SK-N-SH treated with all-trans-retinoic acid at 6 μM for 48 hours (cell line): Measurements from ENCODE around the gene GKN1.

ENCODE experiments used
- ATAC-seq: fragments of 200-7000 bp; cut with Tn5 transposase; 3 replicates; pipeline ENCODE4 v1.9.1; 2020; ENCODE audit warnings: mild to moderate bottlenecking, moderate library complexity
- ARNTL ChIP-seq: fragments of 450-650 bp; formaldehyde crosslinking; IDR thresholded peaks from 2 replicates; pipeline ENCODE4 v1.5.0; 2020; ENCODE audit warnings: low read depth, mild to moderate bottlenecking, moderate library complexity, borderline replicate concordance
- BACH2 ChIP-seq: fragments of 250-450 bp; sonication (Bioruptor Pico); IDR thresholded peaks from 2 replicates; pipeline ENCODE4 v1.9.0; 2021; ENCODE audit warnings: mild to moderate bottlenecking, borderline replicate concordance
- CSDC2 ChIP-seq: fragments of 250-450 bp; sonication (Bioruptor Pico); IDR thresholded peaks from 2 replicates; pipeline ENCODE4 v1.5.0; 2020; ENCODE audit warnings: mild to moderate bottlenecking, moderate library complexity
- ESRRG ChIP-seq: fragments of 250-450 bp; sonication (Bioruptor Pico); IDR thresholded peaks from 2 replicates; pipeline ENCODE4 v1.6.1; 2021; ENCODE audit warnings: mild to moderate bottlenecking
- ISL1 ChIP-seq: fragments of 250-450 bp; sonication (Bioruptor Pico); IDR thresholded peaks from 2 replicates; pipeline ENCODE4 v2.1.2; 2022; ENCODE audit warnings: mild to moderate bottlenecking, moderate library complexity
- OSR1 ChIP-seq: fragments of 250-450 bp; sonication (Bioruptor Pico); IDR thresholded peaks from 2 replicates; pipeline ENCODE4 v1.8.0; 2022; ENCODE audit warnings: moderate library complexity, mild to moderate bottlenecking, inconsistent platforms
- PPARA ChIP-seq: fragments of 250-450 bp; sonication (Bioruptor Pico); IDR thresholded peaks from 2 replicates; pipeline ENCODE4 v1.5.0; 2020; ENCODE audit warnings: mild to moderate bottlenecking, borderline replicate concordance
- RARB ChIP-seq: fragments of 250-450 bp; sonication (Bioruptor Pico); IDR thresholded peaks from 2 replicates; pipeline ENCODE4 v1.8.0; 2021; ENCODE audit warnings: mild to moderate bottlenecking, moderate library complexity
- SNAI2 ChIP-seq: fragments of 250-450 bp; sonication (Bioruptor Pico); IDR thresholded peaks from 2 replicates; pipeline ENCODE4 v1.5.0; 2020; ENCODE audit warnings: mild to moderate bottlenecking, moderate library complexity
- TCF4 ChIP-seq: fragments of 250-450 bp; sonication (Bioruptor Pico); IDR thresholded peaks from 2 replicates; pipeline ENCODE4 v1.8.0; 2021; ENCODE audit warnings: mild to moderate bottlenecking, moderate library complexity, borderline replicate concordance
- TOX ChIP-seq: fragments of 250-450 bp; sonication (Bioruptor Pico); IDR thresholded peaks from 2 replicates; pipeline ENCODE4 v1.8.0; 2021; ENCODE audit warnings: mild to moderate bottlenecking, moderate library complexity, borderline replicate concordance
- ZC3H10 ChIP-seq: fragments of 250-450 bp; sonication (Bioruptor Pico); IDR thresholded peaks from 2 replicates; pipeline ENCODE4 v1.5.1; 2021; ENCODE audit warnings: mild to moderate bottlenecking, moderate library complexity
- ZFP3 ChIP-seq: fragments of 250-450 bp; sonication (Bioruptor Pico); IDR thresholded peaks from 2 replicates; pipeline ENCODE4 v1.5.0; 2020; ENCODE audit warnings: mild to moderate bottlenecking, moderate library complexity
- ZFP30 ChIP-seq: fragments of 450-650 bp; formaldehyde crosslinking; IDR thresholded peaks from 2 replicates; pipeline ENCODE4 v1.5.0; 2022; ENCODE audit warnings: mild to moderate bottlenecking, moderate library complexity
- ZNF565 ChIP-seq: fragments of 450-650 bp; formaldehyde crosslinking; conservative IDR thresholded peaks from 2 replicates; pipeline ENCODE4 v1.5.0; 2020; ENCODE audit warnings: low read depth, mild to moderate bottlenecking, moderate library complexity
- ZNF8 ChIP-seq: fragments of 450-650 bp; formaldehyde crosslinking; IDR thresholded peaks from 2 replicates; pipeline ENCODE4 v1.5.0; 2020; ENCODE audit warnings: mild to moderate bottlenecking, moderate library complexity
- TF ChIP-seq, protein P1 (sequence below): fragments of 250-450 bp; sonication (Bioruptor Pico); IDR thresholded peaks from 2 replicates; pipeline ENCODE4 v1.5.1; 2020; ENCODE audit warnings: low read depth, mild to moderate bottlenecking, moderate library complexity
- TF ChIP-seq, protein P2 (sequence below): fragments of 250-450 bp; sonication (Bioruptor Pico); IDR thresholded peaks from 2 replicates; pipeline ENCODE4 v1.8.0; 2020; ENCODE audit warnings: mild to moderate bottlenecking, moderate library complexity, borderline replicate concordance
- TF ChIP-seq, protein P3 (sequence below): fragments of 250-450 bp; sonication (Bioruptor Pico); IDR thresholded peaks from 2 replicates; pipeline ENCODE4 v1.5.1; 2021; ENCODE audit warnings: mild to moderate bottlenecking, moderate library complexity
- TF ChIP-seq, protein P4 (sequence below): fragments of 250-450 bp; sonication (Bioruptor Pico); IDR thresholded peaks from 2 replicates; pipeline ENCODE4 v1.8.0; 2021; ENCODE audit warnings: low read depth, mild to moderate bottlenecking, moderate library complexity, borderline replicate concordance

The GKN1 gene

DNA sequence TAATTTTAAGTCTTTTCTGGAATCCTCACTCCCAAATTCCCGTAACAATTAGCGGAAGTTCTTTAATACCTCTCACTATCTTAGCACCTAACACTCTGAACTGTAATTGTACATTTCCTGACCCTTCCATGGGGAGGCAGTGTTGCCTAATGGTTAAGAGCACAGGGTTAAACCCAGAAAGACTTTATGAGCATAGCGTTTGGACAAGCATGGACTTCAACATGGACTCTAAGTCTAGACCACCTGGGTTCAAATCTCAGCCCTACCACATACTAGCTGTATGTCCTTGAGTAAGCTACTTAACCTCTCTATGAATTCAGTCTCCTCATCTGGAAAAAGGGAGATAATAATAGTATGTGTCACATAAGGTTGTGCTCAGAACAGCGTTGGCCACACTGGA, 51.6 kb downstream of the GKN1 start:
- no peak for ATAC-seq
- TF ChIP-seq SNAI2 (CRISPR knock-in tag): no peak
- TF ChIP-seq ZC3H10 (CRISPR knock-in tag): no peak
- TF ChIP-seq RARB: no peak
- TF ChIP-seq TCF4 (CRISPR knock-in tag): no peak
- TF ChIP-seq, protein P1, sequence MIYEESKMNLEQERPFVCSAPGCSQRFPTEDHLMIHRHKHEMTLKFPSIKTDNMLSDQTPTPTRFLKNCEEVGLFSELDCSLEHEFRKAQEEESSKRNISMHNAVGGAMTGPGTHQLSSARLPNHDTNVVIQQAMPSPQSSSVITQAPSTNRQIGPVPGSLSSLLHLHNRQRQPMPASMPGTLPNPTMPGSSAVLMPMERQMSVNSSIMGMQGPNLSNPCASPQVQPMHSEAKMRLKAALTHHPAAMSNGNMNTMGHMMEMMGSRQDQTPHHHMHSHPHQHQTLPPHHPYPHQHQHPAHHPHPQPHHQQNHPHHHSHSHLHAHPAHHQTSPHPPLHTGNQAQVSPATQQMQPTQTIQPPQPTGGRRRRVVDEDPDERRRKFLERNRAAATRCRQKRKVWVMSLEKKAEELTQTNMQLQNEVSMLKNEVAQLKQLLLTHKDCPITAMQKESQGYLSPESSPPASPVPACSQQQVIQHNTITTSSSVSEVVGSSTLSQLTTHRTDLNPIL: no peak
- no peak for TF ChIP-seq ZFP30 (CRISPR knock-in tag)
- no peak for TF ChIP-seq ZFP3
- no peak for TF ChIP-seq CSDC2 (CRISPR knock-in tag)
- TF ChIP-seq, protein P2, sequence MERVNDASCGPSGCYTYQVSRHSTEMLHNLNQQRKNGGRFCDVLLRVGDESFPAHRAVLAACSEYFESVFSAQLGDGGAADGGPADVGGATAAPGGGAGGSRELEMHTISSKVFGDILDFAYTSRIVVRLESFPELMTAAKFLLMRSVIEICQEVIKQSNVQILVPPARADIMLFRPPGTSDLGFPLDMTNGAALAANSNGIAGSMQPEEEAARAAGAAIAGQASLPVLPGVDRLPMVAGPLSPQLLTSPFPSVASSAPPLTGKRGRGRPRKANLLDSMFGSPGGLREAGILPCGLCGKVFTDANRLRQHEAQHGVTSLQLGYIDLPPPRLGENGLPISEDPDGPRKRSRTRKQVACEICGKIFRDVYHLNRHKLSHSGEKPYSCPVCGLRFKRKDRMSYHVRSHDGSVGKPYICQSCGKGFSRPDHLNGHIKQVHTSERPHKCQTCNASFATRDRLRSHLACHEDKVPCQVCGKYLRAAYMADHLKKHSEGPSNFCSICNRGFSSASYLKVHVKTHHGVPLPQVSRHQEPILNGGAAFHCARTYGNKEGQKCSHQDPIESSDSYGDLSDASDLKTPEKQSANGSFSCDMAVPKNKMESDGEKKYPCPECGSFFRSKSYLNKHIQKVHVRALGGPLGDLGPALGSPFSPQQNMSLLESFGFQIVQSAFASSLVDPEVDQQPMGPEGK (CRISPR knock-in tag): no peak

DNA sequence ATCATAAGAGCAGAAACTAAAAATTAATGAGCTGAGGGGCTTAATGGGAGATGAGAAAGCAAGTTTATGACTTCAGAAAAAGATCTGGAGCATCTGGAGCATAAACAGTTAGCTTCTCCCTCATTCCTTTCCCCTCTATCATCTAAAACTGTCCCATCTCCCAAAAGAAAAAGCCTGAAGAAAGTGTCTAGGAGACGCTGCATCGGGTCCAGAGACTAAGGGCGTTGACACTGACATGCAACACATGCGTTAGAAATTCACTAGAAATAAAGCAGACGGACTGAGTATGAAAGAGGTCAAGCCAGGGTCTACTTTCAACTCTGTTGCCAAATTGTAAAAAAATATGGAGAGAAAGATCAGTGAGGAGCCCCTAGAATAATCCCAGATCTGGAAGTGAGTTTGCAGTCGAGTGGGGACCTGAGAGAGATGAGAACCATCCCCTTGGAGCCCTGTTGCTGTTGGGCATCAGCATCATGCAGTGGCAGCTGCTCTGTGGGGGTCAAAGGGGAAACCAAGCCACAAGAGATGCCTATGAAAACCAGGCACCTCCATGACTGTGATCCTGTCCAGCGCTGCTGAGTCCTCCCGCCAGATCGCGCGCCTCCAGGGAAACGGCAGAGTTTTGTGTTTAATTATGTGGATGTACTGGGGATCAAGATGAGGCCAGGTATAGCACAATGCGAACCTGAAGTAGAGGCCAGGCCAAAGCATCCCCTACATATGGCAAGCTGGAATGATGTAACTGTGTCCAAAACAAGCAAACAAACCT, 52.4 kb downstream of the GKN1 start:
- ATAC-seq: no peak

More for the DNA sequence above, 52.4 kb downstream of the GKN1 start:
- TF ChIP-seq, protein P2 (CRISPR knock-in tag): no peak
- TF ChIP-seq TOX: no peak
- TF ChIP-seq PPARA (CRISPR knock-in tag): no peak
- no peak for TF ChIP-seq ZFP3
- TF ChIP-seq TCF4 (CRISPR knock-in tag): no peak
- no peak for TF ChIP-seq ESRRG
- TF ChIP-seq RARB: no peak
- TF ChIP-seq, protein P1: no peak
- TF ChIP-seq, protein P3, sequence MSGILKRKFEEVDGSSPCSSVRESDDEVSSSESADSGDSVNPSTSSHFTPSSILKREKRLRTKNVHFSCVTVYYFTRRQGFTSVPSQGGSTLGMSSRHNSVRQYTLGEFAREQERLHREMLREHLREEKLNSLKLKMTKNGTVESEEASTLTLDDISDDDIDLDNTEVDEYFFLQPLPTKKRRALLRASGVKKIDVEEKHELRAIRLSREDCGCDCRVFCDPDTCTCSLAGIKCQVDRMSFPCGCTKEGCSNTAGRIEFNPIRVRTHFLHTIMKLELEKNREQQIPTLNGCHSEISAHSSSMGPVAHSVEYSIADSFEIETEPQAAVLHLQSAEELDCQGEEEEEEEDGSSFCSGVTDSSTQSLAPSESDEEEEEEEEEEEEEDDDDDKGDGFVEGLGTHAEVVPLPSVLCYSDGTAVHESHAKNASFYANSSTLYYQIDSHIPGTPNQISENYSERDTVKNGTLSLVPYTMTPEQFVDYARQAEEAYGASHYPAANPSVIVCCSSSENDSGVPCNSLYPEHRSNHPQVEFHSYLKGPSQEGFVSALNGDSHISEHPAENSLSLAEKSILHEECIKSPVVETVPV (CRISPR knock-in tag): no peak
- TF ChIP-seq ZFP30 (CRISPR knock-in tag): no peak
- TF ChIP-seq ARNTL (CRISPR knock-in tag): no peak
- TF ChIP-seq ZC3H10 (CRISPR knock-in tag): no peak
- no peak for TF ChIP-seq BACH2 (CRISPR knock-in tag)
- TF ChIP-seq, protein P4, sequence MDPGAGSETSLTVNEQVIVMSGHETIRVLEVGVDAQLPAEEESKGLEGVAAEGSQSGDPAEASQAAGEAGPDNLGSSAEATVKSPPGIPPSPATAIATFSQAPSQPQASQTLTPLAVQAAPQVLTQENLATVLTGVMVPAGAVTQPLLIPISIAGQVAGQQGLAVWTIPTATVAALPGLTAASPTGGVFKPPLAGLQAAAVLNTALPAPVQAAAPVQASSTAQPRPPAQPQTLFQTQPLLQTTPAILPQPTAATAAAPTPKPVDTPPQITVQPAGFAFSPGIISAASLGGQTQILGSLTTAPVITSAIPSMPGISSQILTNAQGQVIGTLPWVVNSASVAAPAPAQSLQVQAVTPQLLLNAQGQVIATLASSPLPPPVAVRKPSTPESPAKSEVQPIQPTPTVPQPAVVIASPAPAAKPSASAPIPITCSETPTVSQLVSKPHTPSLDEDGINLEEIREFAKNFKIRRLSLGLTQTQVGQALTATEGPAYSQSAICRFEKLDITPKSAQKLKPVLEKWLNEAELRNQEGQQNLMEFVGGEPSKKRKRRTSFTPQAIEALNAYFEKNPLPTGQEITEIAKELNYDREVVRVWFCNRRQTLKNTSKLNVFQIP (CRISPR knock-in tag): no peak
- TF ChIP-seq OSR1 (CRISPR knock-in tag): no peak
- no peak for TF ChIP-seq CSDC2 (CRISPR knock-in tag)
- no peak for TF ChIP-seq ZNF565 (CRISPR knock-in tag)
- TF ChIP-seq SNAI2 (CRISPR knock-in tag): no peak
- TF ChIP-seq ZNF8: no peak
- TF ChIP-seq ISL1 (CRISPR knock-in tag): no peak
